Lower leg skin (tissue), 4 donors: ENCODE results near the gene NOP58. TPM values are rescaled to one million over a fixed set of nuclear protein-coding genes. Genes with fewer than 3 reads are reported as not detected.

ENCODE experiments used
- DNase-seq, 2 donors: peaks; one replicate each; pipeline ENCODE4 v3.0.0-alpha.2; 2019; ENCODE audit warnings: low spot score in 2 of 2
- H3K4me3 ChIP-seq: fragments of 200-600 bp; sonication (generic); 2 replicates; pipeline ENCODE4 v1.5.1; 2017; ENCODE audit warnings: mild to moderate bottlenecking, low read depth; ENCODE audit not compliant: poor library complexity, severe bottlenecking
- POLR2A ChIP-seq, 2 donors: fragments of 450-650 bp; IDR thresholded peaks; one replicate each; pipeline ENCODE4 v1.6.1; 2016 to 2017; ENCODE audit warnings: antibody characterized with exemption in 2 of 2, mild to moderate bottlenecking in 1 of 2, moderate library complexity in 1 of 2
- WGBS, 2 donors: methylation state at CpG; one replicate each; pipeline ENCODE4 v1.1.5; 2018; 5-methylcytosine and 5-hydroxymethylcytosine counted together
- intact Hi-C: fragments of 100-400 bp; cut with DNase I; formaldehyde crosslinking; loops from one replicate; pipeline ENCODE4 v1.15.0; 2023; ENCODE audit warnings: low total_unique reads
- total RNA-seq, 4 donors: library from RNA; depleted of rRNA; stranded (reverse); fragments of >200 nt; gene quantifications; one replicate each; pipeline ENCODE4 v1.1.0, GENCODE V29; 2016
- TF ChIP-seq, protein P1 (sequence below), 3 donors: fragments of 450-650 bp; IDR thresholded peaks; one replicate each; pipeline ENCODE4 v1.5.1; 2016; ENCODE audit warnings: antibody characterized with exemption in 3 of 3, mild to moderate bottlenecking in 3 of 3, moderate library complexity in 2 of 3

The NOP58 gene
- total RNA-seq, 4 donors from 2014 or later = 39.5 to 80.5 (median 50.8) TPM

GRCh38 chr2:202278036-202278760 is 12.6 kb downstream of the NOP58 start:
- intact Hi-C loops = no loop called here
- H3K4me3 ChIP-seq = no peak overlapping the region
- WGBS, 2 donors = 56 to 57% methylated on average over 6 of the region's 6 CpGs
- TF ChIP-seq POLR2A (IDR thresholded peaks at IDR 0.05) = no peak
- TF ChIP-seq, protein P1, sequence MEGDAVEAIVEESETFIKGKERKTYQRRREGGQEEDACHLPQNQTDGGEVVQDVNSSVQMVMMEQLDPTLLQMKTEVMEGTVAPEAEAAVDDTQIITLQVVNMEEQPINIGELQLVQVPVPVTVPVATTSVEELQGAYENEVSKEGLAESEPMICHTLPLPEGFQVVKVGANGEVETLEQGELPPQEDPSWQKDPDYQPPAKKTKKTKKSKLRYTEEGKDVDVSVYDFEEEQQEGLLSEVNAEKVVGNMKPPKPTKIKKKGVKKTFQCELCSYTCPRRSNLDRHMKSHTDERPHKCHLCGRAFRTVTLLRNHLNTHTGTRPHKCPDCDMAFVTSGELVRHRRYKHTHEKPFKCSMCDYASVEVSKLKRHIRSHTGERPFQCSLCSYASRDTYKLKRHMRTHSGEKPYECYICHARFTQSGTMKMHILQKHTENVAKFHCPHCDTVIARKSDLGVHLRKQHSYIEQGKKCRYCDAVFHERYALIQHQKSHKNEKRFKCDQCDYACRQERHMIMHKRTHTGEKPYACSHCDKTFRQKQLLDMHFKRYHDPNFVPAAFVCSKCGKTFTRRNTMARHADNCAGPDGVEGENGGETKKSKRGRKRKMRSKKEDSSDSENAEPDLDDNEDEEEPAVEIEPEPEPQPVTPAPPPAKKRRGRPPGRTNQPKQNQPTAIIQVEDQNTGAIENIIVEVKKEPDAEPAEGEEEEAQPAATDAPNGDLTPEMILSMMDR (IDR thresholded peaks at IDR 0.05) = no peak
- no peak for DNase-seq

- WGBS, 2 donors = 26 to 31% methylated on average over 1 of the region's 1 CpG
- intact Hi-C loops = no loop called here
- no peak for TF ChIP-seq POLR2A (IDR thresholded peaks at IDR 0.05)
- TF ChIP-seq, protein P1 (IDR thresholded peaks at IDR 0.05) = no peak
These were observed 13.4 kb downstream of the NOP58 start for GRCh38 chr2:202278944-202279343.

GRCh38 chr2:202286595-202286994 is 21.0 kb downstream of the NOP58 start:
- DNase-seq = no peak
- intact Hi-C loops = no loop called here
- no peak for TF ChIP-seq POLR2A (IDR thresholded peaks at IDR 0.05)
- TF ChIP-seq, protein P1 (IDR thresholded peaks at IDR 0.05) = no peak
- H3K4me3 ChIP-seq = no peak overlapping the region

More at GRCh38 chr2:202278944-202279343, 13.4 kb downstream of the NOP58 start:
- no peak overlapping the region for H3K4me3 ChIP-seq
- no peak for DNase-seq

DNA sequence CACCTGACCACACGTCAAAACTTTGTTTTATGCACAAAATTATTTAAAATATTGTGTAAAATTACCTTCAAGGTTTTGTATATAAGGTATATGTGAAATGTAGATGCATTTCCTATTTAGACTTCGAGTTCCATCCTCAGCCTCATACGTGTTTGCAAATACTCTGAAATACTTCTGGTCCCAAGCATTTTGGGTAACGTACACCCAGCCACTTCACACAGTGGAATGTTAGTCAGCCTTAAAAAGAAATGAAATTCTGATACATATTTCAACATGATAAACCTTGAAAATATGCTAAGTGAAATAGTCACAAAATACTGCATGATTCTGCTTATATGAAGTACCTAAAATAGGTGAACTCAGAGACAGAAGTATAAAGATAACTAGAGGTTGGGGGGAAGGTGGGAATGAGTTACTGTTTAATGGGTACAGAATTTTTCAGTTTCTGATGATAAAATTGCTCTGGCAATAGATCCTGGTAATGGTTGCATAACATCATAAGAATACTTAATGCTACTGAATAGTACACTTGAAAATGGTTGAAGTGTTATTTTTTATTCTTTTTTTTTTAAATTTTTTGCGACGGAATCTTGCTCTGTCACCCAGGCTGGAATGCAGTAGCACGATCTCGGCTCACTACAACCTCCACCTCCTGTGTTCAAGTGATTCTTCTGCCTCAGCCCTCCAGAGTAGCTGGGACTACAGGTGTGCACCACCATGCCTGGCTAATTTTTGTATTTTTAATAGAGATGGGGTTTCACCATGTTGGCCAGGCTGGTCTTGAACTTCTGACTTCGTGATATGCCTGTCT is 24.0 kb downstream of the NOP58 start:
- DNase-seq = no peak
- H3K4me3 ChIP-seq = no peak overlapping the region
- TF ChIP-seq, protein P1 (IDR thresholded peaks at IDR 0.05) = no peak
- TF ChIP-seq POLR2A (IDR thresholded peaks at IDR 0.05) = no peak
- intact Hi-C loops = no loop called here
- 92 to 94% methylated on average over 9 of the region's 9 CpGs for WGBS, 2 donors

GRCh38 chr2:202290316-202290715 is 24.8 kb downstream of the NOP58 start:
- DNase-seq = no peak
- WGBS, 2 donors = 92 to 97% methylated on average over 3 of the region's 3 CpGs
- intact Hi-C loops = no loop called here

More at GRCh38 chr2:202290316-202290715, 24.8 kb downstream of the NOP58 start:
- no peak overlapping the region for H3K4me3 ChIP-seq
- TF ChIP-seq, protein P1 (IDR thresholded peaks at IDR 0.05) = no peak
- no peak for TF ChIP-seq POLR2A (IDR thresholded peaks at IDR 0.05)
